NCI-H345 treated with DMSO at 0.1 percent for 48 hours (cell line): ENCODE data around the gene MYOF.

ENCODE experiments used
- DNase-seq: peaks from one replicate; lab custom pipeline; 2025; ENCODE audit not compliant: unreplicated experiment; lab: John Stamatoyannopoulos, UW

Gene MYOF

GRCh38 chr10:93261089-93261488 lies 221.0 kb downstream of the MYOF start:
- no peak for DNase-seq

GRCh38 chr10:93259126-93259525 lies 223.0 kb downstream of the MYOF start:
- DNase-seq = no peak
